Measurements from ENCODE around the gene ANGPTL2.

ANGPTL2 gene

DNA sequence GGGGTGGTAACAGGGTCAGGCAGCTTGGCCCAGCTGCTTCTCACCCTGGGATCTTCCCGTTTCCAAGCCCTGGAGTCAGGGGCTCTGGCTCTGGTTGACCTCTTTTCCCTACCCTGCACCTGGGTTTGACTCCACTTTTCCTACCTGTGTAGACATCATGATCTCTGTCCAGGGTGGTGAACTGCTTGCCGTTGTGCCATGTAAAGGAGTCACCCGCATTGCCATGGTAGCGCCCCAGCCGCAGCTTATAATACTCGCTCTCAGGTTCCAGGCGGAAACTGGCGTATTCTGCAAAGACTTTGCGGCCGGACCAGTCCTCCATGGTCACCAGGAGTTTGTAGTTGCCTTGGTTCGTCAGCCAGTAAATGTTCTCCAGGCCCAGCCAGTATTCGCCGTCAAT is 30.9 kb downstream of the ANGPTL2 start:
- DNase-seq, result no peak

DNA sequence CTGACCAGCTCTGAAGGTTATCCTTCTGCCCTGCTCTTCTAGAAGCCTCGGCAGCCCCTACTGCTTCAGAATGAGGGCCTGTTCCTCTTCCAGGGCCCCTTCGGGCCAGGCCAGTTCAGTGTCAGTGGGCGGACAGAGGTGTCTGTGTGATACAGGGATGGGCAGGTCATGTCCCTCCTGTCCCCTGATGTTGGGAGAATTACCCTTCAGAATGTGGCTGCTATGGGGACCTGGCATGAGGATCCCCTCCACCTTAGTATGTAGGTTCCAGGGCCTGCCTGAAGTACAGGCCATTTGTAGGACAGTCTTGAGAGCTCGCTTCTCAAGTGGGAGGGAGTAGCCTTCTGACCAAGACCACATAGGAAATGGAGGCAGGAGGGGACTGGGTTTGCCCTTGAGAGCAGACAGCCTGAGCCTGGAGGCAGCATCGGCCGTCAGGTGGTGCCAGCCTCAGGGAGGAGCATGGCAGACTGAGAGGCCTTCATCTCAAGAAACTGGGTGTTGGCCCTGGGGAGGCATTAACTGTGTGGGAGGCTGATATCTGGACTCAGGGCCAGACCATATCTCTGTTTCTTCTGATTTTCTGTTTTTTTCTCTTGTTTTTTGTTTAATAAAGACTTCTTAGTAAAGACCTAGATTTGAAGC is 32.0 kb downstream of the ANGPTL2 start:
- no peak for DNase-seq

DNA sequence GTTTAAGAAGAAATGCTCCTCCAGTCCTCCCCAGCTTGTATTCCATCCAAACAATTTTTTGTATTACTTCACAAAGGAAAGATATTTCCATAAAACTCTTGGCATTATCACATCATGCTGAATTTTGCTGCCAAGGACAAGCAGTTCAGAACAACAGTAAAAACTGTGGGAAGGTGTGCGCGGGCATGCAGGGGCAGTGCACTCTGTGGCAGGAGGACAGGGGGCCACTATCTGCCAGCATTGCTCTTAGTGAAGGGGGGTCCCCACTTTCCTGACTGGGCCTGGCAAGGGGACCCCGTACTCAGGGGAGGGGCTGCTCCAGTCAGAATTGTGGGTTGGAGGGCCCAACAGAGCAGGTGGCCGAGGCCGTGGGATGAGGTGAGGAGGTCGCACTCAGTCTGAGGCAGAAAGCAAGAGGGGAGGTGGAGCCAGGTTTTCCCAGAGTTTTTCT is 32.8 kb downstream of the ANGPTL2 start:
- DNase-seq, result no peak

DNA sequence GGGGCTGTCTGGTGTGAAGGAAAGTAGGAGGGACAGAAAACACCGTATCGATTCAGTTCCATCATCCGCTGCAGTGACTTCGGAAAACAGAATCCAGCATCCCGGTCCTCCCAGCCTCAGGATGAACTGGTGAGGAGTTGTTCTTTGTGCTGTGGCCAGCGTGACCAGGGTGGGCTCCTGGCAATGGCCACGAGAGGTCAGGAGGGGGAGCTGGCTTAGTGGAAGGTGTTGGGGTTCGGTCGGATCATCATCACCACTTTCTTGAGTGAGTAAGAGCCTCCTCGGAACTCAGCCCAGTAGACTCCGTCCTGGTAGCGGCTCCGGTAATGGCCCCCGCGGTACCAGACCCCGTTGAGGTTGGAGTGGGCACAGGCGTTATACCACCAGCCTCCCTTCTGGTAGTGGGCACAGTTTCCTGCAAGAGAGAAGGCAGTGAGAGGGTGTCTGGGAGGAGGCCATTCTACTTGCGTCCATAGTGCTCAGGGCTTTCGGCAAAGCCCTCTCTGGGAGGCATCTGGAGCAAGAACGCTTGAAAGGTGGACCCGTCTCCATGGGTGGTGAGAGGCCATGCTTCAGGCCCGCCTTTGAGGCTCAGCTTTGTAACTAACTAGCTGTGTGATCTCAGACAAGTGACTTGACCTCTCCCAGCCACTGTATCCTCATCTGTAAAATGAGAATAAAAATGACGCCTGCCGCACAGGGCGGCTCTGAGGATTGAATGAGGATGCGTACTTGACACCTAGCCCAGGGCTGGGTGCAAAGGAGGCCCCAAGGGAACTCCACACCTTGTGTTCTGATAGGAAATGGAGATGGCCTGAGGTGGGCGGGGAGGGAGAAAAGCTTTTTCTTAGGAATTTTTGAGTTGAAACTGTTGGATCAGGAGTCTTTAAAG is 33.5 kb downstream of the ANGPTL2 start:
- no peak for DNase-seq

DNA sequence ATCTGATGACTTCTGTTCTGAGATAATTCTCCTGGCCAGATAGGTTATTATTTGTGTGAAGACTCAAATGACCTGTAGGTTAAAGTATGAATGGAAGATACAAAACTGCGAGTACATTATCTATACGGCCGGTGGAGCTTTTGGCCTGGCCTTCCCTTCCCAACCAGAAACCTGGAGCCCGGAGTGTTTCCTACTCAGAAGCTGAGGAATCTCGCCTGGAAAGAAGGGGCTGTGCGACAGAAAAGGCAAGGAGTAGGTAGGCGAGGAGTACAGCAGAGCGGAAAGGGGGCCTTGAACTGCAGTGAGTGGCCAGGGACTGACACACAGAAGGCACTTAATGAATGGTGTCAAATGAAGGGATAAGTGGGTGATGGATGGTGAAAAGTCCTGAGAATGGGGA is 34.6 kb downstream of the ANGPTL2 start:
- no peak for DNase-seq

DNA sequence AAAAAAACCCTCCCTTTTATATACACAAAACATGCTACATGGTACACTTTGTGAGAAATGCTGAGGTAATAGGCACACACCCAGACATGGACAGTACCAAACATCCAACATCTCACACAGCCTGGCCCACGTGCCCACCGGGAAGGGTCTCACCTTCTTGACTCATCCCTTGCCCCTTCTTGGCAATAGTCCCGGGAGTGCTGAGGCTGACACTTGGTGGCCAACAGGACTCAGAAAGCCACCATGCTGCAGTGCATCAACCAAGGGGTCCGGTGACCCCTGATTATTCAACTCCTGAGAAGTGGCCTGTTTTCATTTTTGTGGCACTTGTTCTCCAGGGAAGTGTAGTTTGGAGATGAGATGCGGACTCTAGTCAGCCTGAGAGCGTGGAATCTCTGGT is 35.0 kb downstream of the ANGPTL2 start:
- no peak for DNase-seq

DNA sequence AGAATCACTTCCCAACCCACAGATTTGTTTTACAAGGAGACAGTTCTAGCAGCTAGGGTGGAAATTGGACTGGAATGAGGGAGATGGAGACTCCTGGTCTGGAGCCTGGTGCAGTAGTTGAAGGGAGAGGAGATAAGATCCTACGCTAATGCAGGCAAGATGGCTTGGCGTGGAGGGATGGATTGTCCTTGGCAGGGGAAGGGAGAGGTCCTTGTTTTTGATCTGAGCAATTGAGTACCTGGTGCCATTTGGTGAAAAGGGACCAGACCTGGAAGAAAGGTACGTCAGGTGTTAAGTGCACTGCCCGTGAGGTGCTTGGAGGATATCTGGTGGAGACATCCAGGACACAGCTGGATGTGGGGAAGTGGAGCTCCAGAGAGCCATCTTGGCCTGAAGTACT is 35.7 kb downstream of the ANGPTL2 start:
- DNase-seq, result no peak

DNA sequence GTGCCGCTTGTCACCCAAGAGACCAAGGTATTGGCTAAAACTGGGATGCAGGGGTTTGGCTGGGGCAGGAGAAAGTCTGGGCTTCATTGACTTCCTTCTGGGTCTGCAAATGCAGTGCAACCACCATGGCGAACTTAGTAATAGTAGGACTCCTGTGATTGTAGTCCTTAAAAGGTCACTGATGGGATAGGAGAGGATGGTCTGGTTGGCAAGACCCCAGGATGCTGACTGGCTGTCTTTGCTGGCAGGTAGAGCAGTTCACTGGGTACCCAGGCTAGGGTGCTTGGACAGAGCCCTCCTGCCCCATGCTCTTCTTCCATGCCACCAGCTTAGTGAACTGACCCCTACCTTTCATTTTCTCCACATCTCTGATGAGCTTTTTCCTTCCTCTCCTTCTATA is 37.2 kb downstream of the ANGPTL2 start:
- no peak for DNase-seq

DNA sequence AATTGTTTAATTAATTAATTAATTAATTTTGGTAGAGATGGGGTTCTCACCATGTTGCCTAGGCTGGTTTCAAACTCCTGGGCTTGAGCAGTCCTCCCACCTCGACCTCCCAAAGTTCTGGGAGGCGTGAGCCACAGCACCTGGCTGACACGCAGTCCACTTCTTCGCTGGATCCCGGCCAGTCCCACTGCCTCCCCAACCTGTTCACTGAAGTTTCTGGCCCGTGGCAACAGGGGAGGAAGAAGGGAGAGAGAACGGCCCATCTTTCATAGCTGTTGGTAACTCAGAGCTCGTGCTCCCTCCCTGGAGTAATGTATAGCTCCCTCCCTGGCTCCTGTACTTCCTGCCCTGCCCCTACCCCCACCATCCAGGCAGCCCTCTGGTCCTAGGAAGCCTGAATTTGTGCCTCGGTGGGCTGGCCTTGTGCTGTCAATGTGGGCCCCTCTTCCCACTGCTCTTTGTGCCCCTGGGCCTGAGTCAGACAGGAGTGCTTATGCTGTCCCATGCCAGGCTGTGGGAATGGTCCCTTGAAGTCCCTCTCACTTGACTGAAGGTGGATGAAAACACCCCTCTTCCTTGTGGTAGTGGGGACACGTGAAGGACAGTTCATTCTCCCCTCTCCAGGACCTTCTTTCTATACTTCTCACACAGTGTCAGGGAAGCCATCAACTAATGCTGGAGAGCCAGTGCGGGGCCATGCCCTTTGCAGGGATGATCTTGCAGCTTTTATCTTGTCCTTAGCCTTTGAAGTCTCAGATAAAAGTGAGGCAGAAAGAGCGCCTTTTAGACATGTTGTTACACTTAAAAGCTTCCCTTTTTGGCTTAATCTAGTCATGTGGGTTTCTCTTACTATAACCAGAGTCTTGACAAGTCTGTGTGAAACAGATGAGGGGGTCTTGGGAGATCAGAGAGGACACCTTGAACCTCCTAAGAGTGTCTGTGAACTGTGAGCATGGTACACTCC is 38.1 kb downstream of the ANGPTL2 start:
- no peak for DNase-seq

DNA sequence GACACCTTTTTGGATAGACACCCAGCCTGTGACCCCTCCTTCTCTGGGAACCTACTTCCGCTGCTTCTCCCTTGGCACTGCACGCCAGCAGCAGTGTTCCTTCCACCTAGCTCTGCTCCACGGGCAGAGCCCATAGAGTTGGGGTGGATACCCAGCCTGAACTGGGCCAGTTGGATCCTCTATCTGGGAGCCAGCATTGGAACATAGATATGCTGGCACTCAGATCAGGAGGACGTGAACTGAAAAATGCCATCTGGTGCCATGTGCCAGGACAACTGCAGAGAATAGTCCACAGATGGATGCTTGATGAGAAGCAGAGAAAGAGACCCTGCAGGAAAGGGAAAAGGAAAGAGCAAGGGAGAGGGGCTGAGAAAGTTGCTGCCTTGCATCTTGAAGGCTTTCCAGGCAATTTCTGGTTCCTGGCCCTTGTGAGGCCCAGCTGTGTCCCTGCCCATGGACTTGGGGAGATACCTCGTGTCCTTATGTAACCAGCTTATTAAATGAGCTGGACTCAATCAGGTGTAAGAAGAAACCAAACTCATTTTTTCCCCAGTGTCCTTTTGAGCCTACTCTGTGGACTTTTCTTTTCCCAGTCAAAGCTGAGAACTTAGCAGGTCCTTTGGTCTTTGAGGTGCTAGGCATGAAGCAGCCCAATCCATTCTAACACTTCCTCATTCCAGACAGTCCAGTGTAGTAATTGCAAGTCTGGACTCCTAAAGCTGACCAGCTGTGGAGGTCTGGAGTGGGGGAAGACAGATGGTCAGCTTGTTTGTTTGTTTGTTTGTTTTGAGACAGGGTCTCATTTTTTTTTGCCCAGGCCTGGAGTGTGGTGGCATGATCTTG is 39.1 kb downstream of the ANGPTL2 start:
- no peak for DNase-seq

DNA sequence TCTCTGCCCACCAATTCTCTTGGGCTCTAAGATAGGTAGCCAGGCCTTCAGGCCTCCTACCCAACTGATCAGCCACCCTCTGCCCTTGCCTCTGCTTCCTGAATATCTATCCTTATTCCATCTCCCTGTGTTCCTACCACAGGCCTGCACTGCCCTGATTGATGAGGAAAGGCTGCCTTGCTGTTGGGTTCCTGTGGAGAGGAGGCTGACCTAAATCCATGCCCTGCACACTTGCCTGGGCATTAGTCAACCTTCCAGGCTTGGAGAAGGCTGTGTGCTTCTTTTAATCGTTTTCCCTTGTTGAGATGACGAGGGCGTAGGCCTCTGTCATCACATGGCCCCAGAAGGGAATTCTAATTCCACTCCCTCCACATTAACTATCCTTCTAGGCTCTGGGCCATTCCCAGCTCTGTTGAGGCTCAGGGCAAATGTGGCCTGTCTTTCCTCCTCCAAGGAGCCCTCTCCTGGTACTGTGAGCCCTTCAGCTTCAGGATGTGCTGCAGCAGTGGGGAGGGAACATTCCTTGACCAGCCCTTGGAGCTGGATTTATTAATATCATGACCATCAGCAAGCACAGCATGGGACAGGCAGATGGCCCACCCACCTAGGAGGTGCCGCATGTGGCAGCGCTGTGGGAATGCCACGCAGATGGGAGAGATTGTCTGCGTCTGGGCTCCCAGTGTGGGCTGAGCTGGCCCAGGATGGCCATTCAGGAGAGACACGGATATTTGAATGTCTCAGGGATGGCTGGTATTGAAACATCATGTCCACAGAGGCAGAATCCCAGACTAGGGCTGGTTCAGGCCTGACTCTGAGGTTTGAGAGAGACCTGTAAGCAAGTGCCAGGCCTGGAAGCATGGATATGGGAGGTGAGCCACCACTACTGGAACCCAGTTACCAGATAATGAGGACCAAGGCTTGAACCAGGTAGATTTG is 40.9 kb downstream of the ANGPTL2 start:
- no peak for DNase-seq

DNA sequence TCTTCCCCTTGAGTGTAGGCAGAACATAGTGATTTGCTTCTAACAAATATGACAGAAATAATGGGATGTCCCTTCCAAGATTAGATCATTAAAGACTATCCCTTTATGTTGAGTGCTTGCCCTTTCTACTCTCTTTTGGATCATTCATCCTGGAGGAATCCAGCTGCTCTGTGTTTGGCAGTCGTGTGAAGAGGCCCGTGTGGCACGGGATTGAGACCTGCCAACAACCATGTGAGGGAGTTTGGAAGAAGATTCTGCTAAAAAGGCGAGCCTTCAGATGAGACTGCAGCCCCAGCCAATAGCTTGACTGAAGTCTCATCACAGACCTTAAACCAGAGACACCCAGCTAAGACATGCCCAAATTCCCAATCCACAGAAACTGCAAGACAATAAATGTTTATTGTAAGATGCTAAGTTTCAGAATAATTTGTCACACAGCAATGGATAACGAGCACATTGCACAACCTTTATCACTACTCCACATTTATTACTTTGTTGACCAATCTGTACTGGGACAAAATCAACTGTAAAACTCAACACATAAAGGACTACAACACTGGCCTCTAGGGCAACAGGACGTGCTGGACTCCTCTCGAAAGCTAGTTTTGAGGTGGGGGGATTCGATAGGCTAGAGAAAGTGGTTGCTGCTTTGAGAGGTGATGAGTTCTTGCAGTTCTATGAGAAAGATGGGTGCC is 42.8 kb downstream of the ANGPTL2 start:
- DNase-seq, result no peak

DNA sequence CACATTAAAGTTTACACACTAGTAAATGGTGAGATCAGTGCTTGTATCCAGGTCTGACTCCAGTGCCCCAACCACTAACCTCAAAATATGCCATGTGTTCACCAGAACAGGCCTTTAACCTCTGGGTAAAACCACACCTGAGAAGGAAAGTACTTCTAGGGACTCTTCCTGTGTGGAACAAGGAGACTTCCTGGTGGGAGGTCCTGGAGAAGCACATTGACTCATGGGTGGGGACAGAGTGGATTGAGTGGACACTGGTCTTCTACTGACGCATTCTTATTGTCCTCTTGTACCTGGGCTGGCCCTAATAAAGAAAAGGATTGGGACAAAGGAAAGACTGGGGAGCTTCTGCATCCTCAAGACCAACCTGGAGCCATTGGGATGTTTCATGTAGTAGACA is 43.4 kb downstream of the ANGPTL2 start:
- no peak for DNase-seq

DNA sequence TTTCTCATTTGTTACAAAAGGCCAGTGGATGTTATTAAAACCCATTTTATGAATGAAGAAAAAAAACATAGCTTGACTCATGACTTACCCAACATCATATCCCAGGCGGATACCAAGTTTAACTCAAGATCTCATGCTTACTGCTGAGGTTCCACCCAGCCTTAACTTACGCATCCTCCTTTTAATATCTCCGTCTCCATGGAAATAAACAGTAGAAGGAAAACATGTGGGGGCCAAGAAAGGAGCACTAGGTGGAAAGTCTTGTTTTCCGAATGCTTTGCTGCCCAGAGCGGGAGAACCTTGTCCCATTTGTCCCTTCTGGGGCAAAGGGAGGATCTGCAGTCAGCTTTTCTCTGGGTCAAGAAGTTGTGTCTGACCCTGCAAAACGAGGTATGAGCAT is 44.1 kb downstream of the ANGPTL2 start:
- no peak for DNase-seq

DNA sequence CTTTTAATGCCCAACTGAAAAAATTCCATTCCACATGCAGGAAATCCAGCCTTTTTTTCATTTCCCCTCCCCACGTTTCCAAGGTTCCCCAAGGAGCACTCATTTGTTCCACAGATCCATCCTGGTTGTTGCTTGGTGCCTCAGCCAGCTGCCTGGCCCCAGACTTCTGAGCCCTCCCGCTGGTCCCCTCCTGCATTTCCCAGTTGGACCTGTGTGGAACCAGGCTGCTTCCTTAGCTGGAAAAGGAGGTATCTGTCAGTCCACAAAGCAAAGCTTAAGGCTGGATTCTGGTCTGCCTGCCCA is 44.8 kb downstream of the ANGPTL2 start:
- no peak for DNase-seq

DNA sequence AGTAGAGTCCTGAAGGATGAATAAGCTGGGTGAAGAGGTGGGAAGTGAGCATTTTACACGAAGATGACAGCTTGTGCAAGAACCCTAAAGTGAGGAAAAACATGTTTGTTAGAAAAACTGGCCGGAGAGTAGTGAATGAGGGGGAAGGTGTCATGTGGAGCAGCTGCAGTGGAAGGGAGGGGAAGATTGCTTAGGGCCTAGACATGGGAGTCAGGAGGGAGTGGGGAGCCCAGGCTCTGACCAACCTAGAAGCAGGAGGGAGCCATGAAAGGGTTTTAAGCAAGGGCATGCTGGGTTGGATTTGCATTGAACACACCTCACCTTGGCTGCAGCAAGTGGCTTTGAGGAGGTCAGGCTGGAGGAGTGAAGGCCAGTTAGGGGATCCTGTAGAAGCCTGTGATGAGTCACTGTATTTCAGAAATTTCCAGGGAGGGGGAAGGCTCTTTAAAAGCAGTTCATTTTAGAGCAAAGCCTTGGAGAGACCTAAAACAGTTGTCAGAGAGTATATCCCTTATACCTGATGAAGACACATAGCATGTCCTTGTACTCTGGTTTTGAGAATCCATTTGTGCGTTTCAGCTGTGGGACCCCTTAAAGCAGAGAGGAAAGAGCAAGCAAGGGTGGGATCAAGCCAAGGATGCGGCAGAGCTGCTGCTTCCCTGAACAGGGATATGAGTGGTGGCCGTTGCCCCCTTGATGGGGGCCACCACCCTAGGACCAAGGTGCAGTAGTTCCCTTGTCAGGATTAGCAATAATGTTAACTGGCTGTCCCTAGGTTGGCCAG is 45.4 kb downstream of the ANGPTL2 start:
- DNase-seq, result no peak

DNA sequence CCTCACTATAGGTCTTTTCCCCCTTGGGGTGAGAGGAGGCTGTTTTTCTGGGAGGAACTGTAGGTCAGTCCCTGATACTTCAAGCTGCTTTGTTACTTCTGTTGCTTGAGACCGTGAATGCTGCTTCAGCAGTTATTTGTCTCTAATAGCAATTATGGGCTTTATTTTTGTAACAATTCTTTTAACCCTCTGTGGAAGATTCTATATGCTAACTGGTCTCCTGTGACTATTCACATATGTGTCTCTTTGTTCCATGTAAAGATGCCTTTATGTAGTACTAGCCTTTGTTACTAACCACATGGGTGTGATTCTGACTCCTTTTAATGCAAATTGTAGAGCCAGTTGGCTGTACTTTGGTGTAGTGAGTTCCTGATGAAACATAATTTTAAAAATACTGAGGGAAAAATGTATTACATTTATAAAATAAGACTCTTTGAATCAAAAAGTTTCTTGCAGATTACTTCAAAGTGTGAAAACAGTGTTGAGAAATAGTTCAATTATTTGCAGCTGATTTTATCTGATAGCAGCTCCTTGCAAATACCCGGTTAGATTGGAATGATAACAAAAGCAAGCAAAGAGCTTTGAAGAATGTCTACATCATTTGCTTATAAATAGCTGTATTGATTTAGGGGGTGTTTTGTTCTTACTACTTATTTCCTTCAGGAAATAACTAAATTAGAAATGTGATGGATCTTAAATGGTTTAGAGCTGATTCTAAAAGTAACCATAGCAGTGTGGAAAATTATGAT is 46.6 kb downstream of the ANGPTL2 start:
- no peak for DNase-seq

DNA sequence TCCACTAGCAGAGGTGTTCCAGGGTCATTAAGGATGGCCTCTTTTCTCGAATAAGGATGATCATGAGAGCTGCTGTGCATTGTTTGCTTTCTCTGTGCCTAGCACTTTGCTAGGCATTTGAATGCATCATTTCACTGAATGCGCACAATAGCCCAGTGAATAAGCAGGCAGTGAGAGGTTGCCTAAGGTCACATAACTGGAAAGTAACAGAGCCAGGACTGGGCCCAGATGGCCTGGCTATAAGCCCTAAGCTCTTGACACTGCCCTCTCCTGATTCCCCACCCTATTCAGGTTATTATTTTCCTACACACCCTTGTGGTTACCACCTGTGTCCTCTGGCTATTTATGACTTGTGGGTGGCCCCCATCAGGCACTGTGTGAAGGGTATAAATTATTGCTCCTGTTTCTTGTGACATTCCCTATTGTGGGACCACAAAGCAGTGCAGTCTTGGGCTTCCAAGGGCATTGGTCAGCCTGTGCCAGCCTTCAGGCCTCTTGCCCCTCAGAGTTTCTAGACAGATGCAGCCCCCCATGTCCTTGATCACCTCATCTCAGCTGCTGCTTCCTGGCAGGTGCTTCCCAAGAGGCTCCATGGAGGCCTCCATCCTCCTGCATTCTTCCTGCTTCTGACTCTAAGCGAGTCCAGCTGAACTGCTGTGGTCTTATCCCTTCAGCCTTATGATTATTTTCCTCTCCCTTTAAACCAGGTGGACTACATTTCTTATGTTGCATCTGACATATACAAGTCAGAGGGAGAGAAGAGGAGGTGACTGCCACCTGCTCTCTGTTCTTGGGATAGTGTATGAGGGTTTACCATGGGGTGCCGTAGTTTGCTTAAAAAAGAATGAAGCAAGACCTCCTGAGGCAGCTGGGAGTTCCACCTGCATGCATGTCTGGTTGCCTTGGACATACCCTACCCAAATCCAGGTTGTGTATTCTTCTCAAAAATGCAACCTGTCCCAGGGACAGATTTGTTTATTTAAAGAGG is 47.6 kb downstream of the ANGPTL2 start:
- DNase-seq, result no peak

Data from activated CD4-positive, CD25-positive, alpha-beta regulatory T cell (primary cell).